Transverse colon (tissue), 3 donors: ENCODE measurements around the gene NT5E.

Experiments used
- CTCF ChIP-seq, 5 experiments: fragments of 200-600 bp in 3 of 5; fragments of 450-650 bp in 2 of 5; sonication (generic) in 3 of 5; IDR thresholded peaks; 1 replicate in 2 of 5; 2 replicates in 3 of 5; pipeline ENCODE4 v1.5.1; 2016 to 2017; ENCODE audit warnings: antibody characterized with exemption in 5 of 5, inconsistent platforms in 3 of 5, mild to moderate bottlenecking in 2 of 5, moderate library complexity in 1 of 5
- POLR2A ChIP-seq: fragments of 450-650 bp; IDR thresholded peaks from one replicate; pipeline ENCODE4 v1.6.1; 2016; ENCODE audit warnings: antibody characterized with exemption, mild to moderate bottlenecking, moderate library complexity

GRCh38 chr6:85456782-85457181 lies 6.9 kb downstream of the NT5E start:
- TF ChIP-seq POLR2A (no peak), CTCF (IDR thresholded peaks at IDR 0.05) (no peak)
